ENCODE measurements around the gene SLC7A6.

GRCh38 chr16:68332411-68333121, 68.2 kb downstream of the SLC7A6 start:
- no peak for TF ChIP-seq CTCF (IDR thresholded peaks at IDR 0.05; ENCODE audit: poor library complexity)
- no peak for TF ChIP-seq EZH2 (IDR thresholded peaks at IDR 0.05; ENCODE audit: borderline replicate concordance)
